ENCODE results near the gene INVS.
"Not testable (repeated sequence)": the region's sequence is repeated elsewhere in the genome, so short reads cannot be mapped to it uniquely, and the experiment has no call there.

INVS gene

DNA sequence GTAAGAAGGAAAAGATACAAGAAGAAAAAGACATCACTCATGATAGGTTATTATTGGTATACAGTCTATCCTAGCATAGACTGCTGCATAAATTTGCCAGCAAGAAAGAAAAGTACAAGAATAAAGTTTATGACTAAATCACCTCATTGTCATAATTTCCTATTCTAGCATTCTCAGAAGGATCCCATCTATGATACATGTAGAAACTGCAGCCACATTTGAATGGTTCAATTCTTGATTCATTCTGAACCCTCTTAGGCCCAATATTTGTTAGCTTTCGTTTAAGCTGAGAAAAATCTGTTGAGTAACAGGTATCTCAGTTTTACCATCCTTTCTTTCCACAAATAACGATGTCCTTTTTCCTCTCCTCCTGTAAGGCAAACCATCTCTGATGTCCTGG, 21.2 kb downstream of the INVS start:
- no peak for TF ChIP-seq POLR2A (IDR thresholded peaks at IDR 0.05; ENCODE audit: low read length)
- no peak for TF ChIP-seq GATA1 (IDR thresholded peaks at IDR 0.05; ENCODE audit: low read depth, low read length)
- no peak for DNase-seq

GRCh38 chr9:100125236-100125635, 26.2 kb downstream of the INVS start:
- DNase-seq: no peak
- TF ChIP-seq POLR2A (IDR thresholded peaks at IDR 0.05; ENCODE audit: low read length): no peak
- no peak for TF ChIP-seq GATA1 (IDR thresholded peaks at IDR 0.05; ENCODE audit: low read depth, low read length)

- peak; percentile 44 to 46 for DNase-seq
- no peak for TF ChIP-seq POLR2A (IDR thresholded peaks at IDR 0.05; ENCODE audit: low read length)
- no peak for TF ChIP-seq GATA1 (IDR thresholded peaks at IDR 0.05; ENCODE audit: low read depth, low read length)
These were observed 26.9 kb downstream of the INVS start for GRCh38 chr9:100125910-100126309.

GRCh38 chr9:100126423-100126822, 27.4 kb downstream of the INVS start:
- no peak for TF ChIP-seq POLR2A (IDR thresholded peaks at IDR 0.05; ENCODE audit: low read length)
- TF ChIP-seq GATA1 (IDR thresholded peaks at IDR 0.05; ENCODE audit: low read depth, low read length): no peak
- DNase-seq: peak; percentile 57 to 84

- no peak for DNase-seq
- TF ChIP-seq POLR2A (IDR thresholded peaks at IDR 0.05; ENCODE audit: low read length) (no peak), GATA1 (IDR thresholded peaks at IDR 0.05; ENCODE audit: low read depth, low read length) (no peak)
These were observed 30.7 kb downstream of the INVS start for GRCh38 chr9:100129772-100130171.

GRCh38 chr9:100131216-100131615, 32.2 kb downstream of the INVS start:
- no peak for TF ChIP-seq POLR2A (IDR thresholded peaks at IDR 0.05; ENCODE audit: low read length)
- no peak for TF ChIP-seq GATA1 (IDR thresholded peaks at IDR 0.05; ENCODE audit: low read depth, low read length)
- no peak for DNase-seq

DNA sequence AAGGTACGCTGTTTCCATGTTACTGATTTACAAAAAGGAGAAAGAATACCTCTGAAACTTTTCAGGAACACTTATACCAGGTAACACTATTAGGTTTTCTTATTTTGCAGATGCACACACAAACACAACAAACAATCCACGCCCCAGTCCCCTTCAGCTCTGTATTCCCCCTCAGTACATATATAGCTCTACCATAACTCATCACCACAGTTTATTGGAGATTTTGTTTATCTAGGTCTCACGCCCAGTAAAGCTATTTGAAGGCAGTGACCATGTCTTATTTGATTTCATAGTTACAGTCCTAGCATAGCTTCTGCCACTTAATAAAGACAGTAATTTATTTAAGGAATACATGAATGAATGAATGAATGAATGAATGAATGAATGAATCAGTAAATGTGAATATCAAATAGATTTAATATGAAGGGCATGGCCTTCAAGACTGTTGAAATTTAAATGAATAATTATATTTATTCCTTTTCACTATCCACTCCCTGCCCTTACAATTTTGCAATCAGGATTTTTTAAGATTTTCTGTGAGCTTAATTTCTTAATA, 32.9 kb downstream of the INVS start:
- TF ChIP-seq POLR2A (IDR thresholded peaks at IDR 0.05; ENCODE audit: low read length): no peak
- TF ChIP-seq GATA1 (IDR thresholded peaks at IDR 0.05; ENCODE audit: low read depth, low read length): no peak
- DNase-seq: no peak

GRCh38 chr9:100134731-100135130, 35.7 kb downstream of the INVS start:
- no peak for DNase-seq
- TF ChIP-seq GATA1 (IDR thresholded peaks at IDR 0.05; ENCODE audit: low read depth, low read length): no peak
- no peak for TF ChIP-seq POLR2A (IDR thresholded peaks at IDR 0.05; ENCODE audit: low read length)

DNA sequence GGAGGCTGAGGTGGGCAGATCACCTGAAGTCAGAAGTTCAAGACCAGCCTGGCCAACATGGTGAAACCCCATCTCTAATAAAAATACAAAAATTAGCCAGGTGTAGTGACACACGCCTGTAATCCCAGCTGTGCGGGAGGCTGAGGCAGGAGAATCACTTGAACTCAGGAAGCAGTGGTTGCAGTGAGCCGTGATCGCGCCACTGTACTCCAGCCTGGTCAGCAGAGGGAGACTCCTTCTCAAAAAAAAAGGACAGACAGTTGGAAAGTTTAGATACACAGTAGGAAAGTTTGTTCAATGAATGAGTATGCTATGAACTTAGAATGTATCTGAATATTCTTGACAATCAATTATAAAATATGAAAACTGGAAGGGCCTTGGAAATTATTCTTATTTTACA, 37.8 kb downstream of the INVS start:
- peak; percentile 37 to 39 for DNase-seq

GRCh38 chr9:100140303-100140702, 41.3 kb downstream of the INVS start:
- DNase-seq: not testable (repeated sequence)

DNA sequence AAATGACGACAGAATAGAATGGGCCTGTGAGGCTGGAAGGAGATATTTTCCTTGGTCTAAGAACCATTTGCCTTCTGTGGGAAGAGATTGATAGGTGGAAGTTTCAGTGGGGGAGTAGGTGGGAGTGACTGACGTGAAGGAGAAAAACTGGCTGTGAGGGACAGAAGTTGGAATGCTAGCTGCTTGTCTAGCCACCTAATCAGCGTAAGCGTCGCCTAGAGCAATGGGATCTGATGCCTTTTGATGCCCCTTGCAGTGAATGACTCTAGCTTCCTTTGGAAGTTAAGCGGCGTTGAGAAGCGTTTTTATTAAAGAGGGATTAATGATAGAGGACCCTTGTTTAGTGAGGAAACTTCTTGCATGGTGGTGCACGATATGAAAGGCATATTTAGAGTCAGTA, 42.8 kb downstream of the INVS start:
- not testable (repeated sequence) for DNase-seq

- peak; percentile 49 to 79 for DNase-seq
These were observed 46.3 kb downstream of the INVS start for GRCh38 chr9:100145167-100145934.

DNA sequence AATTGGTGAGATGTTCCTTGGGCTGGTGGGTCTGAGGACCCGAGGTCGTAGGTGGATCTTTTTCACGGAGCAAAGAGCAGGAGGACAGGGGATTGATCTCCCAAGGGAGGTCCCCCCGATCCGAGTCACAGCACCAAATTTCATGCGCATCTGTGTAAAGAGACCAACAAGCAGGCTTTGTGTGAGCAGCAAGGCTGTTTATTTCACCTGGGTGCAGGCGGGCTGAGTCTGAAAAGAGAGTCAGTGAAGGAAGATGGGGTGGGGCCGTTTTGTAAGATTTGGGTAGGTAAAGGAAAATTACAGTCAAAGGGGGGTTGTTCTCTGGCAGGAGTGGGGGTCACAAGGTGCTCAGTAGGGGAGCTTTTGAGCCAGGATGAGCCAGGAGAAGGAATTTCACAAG, 46.9 kb downstream of the INVS start:
- not testable (repeated sequence) for DNase-seq

GRCh38 chr9:100150214-100150613, 51.2 kb downstream of the INVS start:
- no peak for DNase-seq
- no peak for TF ChIP-seq GATA1 (IDR thresholded peaks at IDR 0.05; ENCODE audit: low read depth, low read length)
- no peak for TF ChIP-seq POLR2A (IDR thresholded peaks at IDR 0.05; ENCODE audit: low read length)

DNA sequence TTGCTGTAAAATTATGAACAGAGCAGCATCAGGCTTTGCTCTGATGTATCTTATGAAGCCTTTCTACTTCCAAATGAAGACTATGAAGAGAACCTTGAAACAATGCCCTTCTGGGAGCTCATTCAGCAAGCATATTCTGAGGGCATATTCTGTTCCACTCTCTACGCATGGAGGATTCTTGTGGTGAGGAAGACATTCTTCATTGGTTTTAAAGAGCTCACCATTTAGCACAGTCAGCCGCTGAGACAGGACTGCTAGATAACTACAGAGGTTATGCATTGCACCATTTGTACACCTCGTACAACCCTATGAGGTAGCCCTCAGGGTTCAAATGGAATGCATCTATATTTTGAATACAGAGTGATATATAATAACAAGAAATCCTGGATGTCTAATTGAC, 61.0 kb downstream of the INVS start:
- no peak for TF ChIP-seq POLR2A (IDR thresholded peaks at IDR 0.05; ENCODE audit: low read length)
- no peak for TF ChIP-seq GATA1 (IDR thresholded peaks at IDR 0.05; ENCODE audit: low read depth, low read length)
- no peak for DNase-seq

GRCh38 chr9:100167176-100167575, 68.1 kb downstream of the INVS start:
- no peak for TF ChIP-seq GATA1 (IDR thresholded peaks at IDR 0.05; ENCODE audit: low read depth, low read length)
- TF ChIP-seq POLR2A (IDR thresholded peaks at IDR 0.05; ENCODE audit: low read length): no peak
- no peak for DNase-seq

Measured in erythroblast (primary cell).